HG02852 (cell line): ENCODE results near the gene UBA3.
A peak's percentile ranks its signal among the peaks of the same experiment; 100 is the strongest.

Experiments used
- ATAC-seq: cut with Tn5 transposase; IDR thresholded peaks from one replicate; pipeline ENCODE4 v1.9.1; 2021; ENCODE audit warnings: mild to moderate bottlenecking, moderate library complexity; ENCODE audit not compliant: unreplicated experiment

Gene UBA3

GRCh38 chr3:69013253-69014021 lies 66.7 kb downstream of the UBA3 start, which contains the start of gene EOGT:
EOGT (minus strand) TSS chr3:69013684; CDS start chr3:69009846, 3,838 bp downstream.
- ATAC-seq: peak; percentile 84

- peak; percentile 43 for ATAC-seq
These were observed 67.3 kb downstream of the UBA3 start for GRCh38 chr3:69012800-69013252.

GRCh38 chr3:69012100-69012799 lies 67.9 kb downstream of the UBA3 start:
- ATAC-seq: no peak

- ATAC-seq: no peak
These were observed 69.0 kb downstream of the UBA3 start for GRCh38 chr3:69011096-69011730.

GRCh38 chr3:69009559-69010410 lies 70.4 kb downstream of the UBA3 start:
- no peak for ATAC-seq

GRCh38 chr3:69008980-69009379 lies 71.2 kb downstream of the UBA3 start:
- no peak for ATAC-seq

GRCh38 chr3:69005791-69006482 lies 74.2 kb downstream of the UBA3 start:
- ATAC-seq: no peak

GRCh38 chr3:69005071-69005790 lies 74.9 kb downstream of the UBA3 start:
- no peak for ATAC-seq
